A549 (cell line): Measurements from ENCODE around the gene ZSWIM3. TPM values are rescaled to one million over a fixed set of nuclear protein-coding genes. Genes with fewer than 3 reads are reported as not detected.

Experiments used
- ATAC-seq, 2 experiments: fragments of 200-7000 bp in 1 of 2; fragments of >200 bp in 1 of 2; cut with Nextera tagmentation in 1 of 2; cut with Tn5 transposase in 1 of 2; 3 replicates each; pipeline versions ENCODE4 v1.8.0 to v1.9.1; 2018 to 2020; ENCODE audit warnings: mild to moderate bottlenecking in 1 of 2, moderate library complexity in 1 of 2
- CTCF ChIA-PET: fragments of 300-600 bp; sonication (Branson Sonifier 250); formaldehyde crosslinking; extraction: SDS; loops from one replicate; lab custom pipeline; 2021; ENCODE audit warnings: antibody characterized with exemption, inconsistent platforms; lab: Yijun Ruan, JAX
- POLR2A ChIA-PET: fragments of 350-600 bp; formaldehyde crosslinking; extraction: SDS; loops from one replicate; lab custom pipeline; 2021; ENCODE audit warnings: antibody characterized with exemption, inconsistent platforms; lab: Yijun Ruan, JAX
- DNase-seq, 2 experiments: peaks; one replicate each; pipeline versions ENCODE4 v3.0.0 to v3.0.0-alpha.2; 2011 to 2016; ENCODE audit warnings: low read depth in 1 of 2, low spot score in 1 of 2
- FAIRE-seq: peaks from 2 replicates; lab custom pipeline; 2011; peaks lifted over from hg19 to GRCh38; lab: Jason Lieb, UNC
- H3K27ac ChIP-seq, 2 experiments: fragments of >200 bp; sonication (Bioruptor Twin); formaldehyde crosslinking; 3 replicates each; pipeline ENCODE4 v1.5.1; 2016 to 2017
- H3K4me1 ChIP-seq: fragments of >200 bp; sonication (Bioruptor Twin); formaldehyde crosslinking; 3 replicates; pipeline ENCODE4 v1.6.1; 2016
- H3K4me2 ChIP-seq: fragments of >200 bp; sonication (Bioruptor Twin); formaldehyde crosslinking; 3 replicates; pipeline ENCODE4 v1.6.1; 2016
- H3K4me3 ChIP-seq: fragments of >200 bp; sonication (Bioruptor Twin); formaldehyde crosslinking; 3 replicates; pipeline ENCODE4 v1.5.1; 2016
- H3K9me3 ChIP-seq: fragments of >200 bp; sonication (Bioruptor Twin); formaldehyde crosslinking; 3 replicates; pipeline ENCODE4 v1.6.1; 2016
- ATOH8 ChIP-seq: fragments of 250-450 bp; sonication (Bioruptor Pico); IDR thresholded peaks from 2 replicates; pipeline ENCODE4 v1.5.0; 2020; ENCODE audit warnings: low read depth, mild to moderate bottlenecking, moderate library complexity
- BHLHE40 ChIP-seq: IDR thresholded peaks from 2 replicates; pipeline ENCODE4 v1.6.1; 2012; ENCODE audit warnings: low read depth, low read length, inconsistent platforms
- CBX2 ChIP-seq: fragments of 200-600 bp; sonication (generic); IDR thresholded peaks from 2 replicates; pipeline ENCODE4 v1.6.1; 2016; ENCODE audit warnings: low read depth, mild to moderate bottlenecking, borderline replicate concordance
- EHF ChIP-seq: fragments of 250-450 bp; sonication (Bioruptor Pico); IDR thresholded peaks from 2 replicates; pipeline ENCODE4 v1.5.0; 2020; ENCODE audit warnings: mild to moderate bottlenecking
- FOXS1 ChIP-seq: fragments of 250-450 bp; sonication (Bioruptor Pico); IDR thresholded peaks from 2 replicates; pipeline ENCODE4 v1.5.0; 2020; ENCODE audit warnings: mild to moderate bottlenecking, moderate library complexity
- HOXA7 ChIP-seq: fragments of 250-450 bp; sonication (Bioruptor Pico); IDR thresholded peaks from 2 replicates; pipeline ENCODE4 v1.5.0; 2020; ENCODE audit warnings: mild to moderate bottlenecking, moderate library complexity
- JUN ChIP-seq, 2 experiments: fragments of >200 bp; sonication (Bioruptor Twin); formaldehyde crosslinking; IDR thresholded peaks; 2 replicates in 1 of 2; 3 replicates in 1 of 2; pipeline ENCODE4 v1.6.1; 2016 to 2017
- KDM5A ChIP-seq: fragments of 200-600 bp; sonication (generic); IDR thresholded peaks from 2 replicates; pipeline ENCODE4 v1.6.1; 2016; ENCODE audit warnings: antibody characterized with exemption, mild to moderate bottlenecking
- MAZ ChIP-seq: fragments of 150-350 bp; IDR thresholded peaks from 2 replicates; pipeline ENCODE4 v1.6.1; 2014; ENCODE audit warnings: antibody characterized with exemption, low read depth, low read length, borderline replicate concordance
- MYC ChIP-seq: IDR thresholded peaks from 2 replicates; pipeline ENCODE4 v1.6.1; 2012; ENCODE audit warnings: mild to moderate bottlenecking, inconsistent platforms, low read length, improper control_type of control experiment, borderline replicate concordance
- NFE2L2 ChIP-seq: fragments of 150-350 bp; conservative IDR thresholded peaks from 2 replicates; pipeline ENCODE4 v1.6.1; 2014; ENCODE audit warnings: low read length
- NPAS2 ChIP-seq: fragments of 250-450 bp; sonication (Bioruptor Pico); IDR thresholded peaks from 2 replicates; pipeline ENCODE4 v1.8.0; 2022; ENCODE audit warnings: mild to moderate bottlenecking, moderate library complexity, borderline replicate concordance
- POLR2AphosphoS2 ChIP-seq: conservative IDR thresholded peaks from 2 replicates; pipeline ENCODE4 v1.6.1; 2012; ENCODE audit warnings: low read length, improper control_type of control experiment, inconsistent platforms
- REST ChIP-seq: fragments of 200-600 bp; sonication (generic); IDR thresholded peaks from 2 replicates; pipeline ENCODE4 v1.6.1; 2016; ENCODE audit warnings: antibody characterized with exemption, mild to moderate bottlenecking, moderate library complexity
- SMC3 ChIP-seq: fragments of >200 bp; sonication (Bioruptor Twin); formaldehyde crosslinking; IDR thresholded peaks from 3 replicates; pipeline ENCODE4 v1.6.1; 2018; ENCODE audit warnings: inconsistent platforms
- TP53 ChIP-seq: fragments of 250-450 bp; sonication (Bioruptor Pico); IDR thresholded peaks from 2 replicates; pipeline ENCODE4 v1.5.0; 2021; ENCODE audit warnings: mild to moderate bottlenecking, moderate library complexity
- WGBS: methylation state at CpG from one replicate; pipeline ENCODE4 v1.1.6; 2017; ENCODE audit errors: missing lambda C conversion rate; 5-methylcytosine and 5-hydroxymethylcytosine counted together
- polyA plus RNA-seq, 4 experiments: library from polyadenylated mRNA; depleted of rRNA in 3 of 4; stranded (reverse); fragments of >200 nt; fragmentation: RNase III in 1 of 4; extraction: RNeasy Plus Mini Kit Qiagen cat#74134 plus additional on column Dnase treatment in 1 of 4; gene quantifications; 2 replicates in 3 of 4; 3 replicates in 1 of 4; pipeline ENCODE4 v1.2.3, GENCODE V29; 2011 to 2017
- TF ChIP-seq, protein P1 (sequence below): fragments of >200 bp; sonication (Bioruptor Twin); formaldehyde crosslinking; IDR thresholded peaks from 3 replicates; pipeline ENCODE4 v1.5.1; 2016
- TF ChIP-seq, protein P2 (sequence below): fragments of >200 bp; sonication (Bioruptor Twin); formaldehyde crosslinking; IDR thresholded peaks from 2 replicates; pipeline ENCODE4 v1.6.1; 2016
- TF ChIP-seq, protein P3 (sequence below): fragments of 450-650 bp; IDR thresholded peaks from 2 replicates; pipeline ENCODE4 v1.6.1; 2014; ENCODE audit warnings: antibody characterized with exemption

Gene ZSWIM3
- polyA plus RNA-seq, 2 of the 4 experiments (the other 2 are of a cell fraction) = 1.1 to 1.3 TPM

DNA sequence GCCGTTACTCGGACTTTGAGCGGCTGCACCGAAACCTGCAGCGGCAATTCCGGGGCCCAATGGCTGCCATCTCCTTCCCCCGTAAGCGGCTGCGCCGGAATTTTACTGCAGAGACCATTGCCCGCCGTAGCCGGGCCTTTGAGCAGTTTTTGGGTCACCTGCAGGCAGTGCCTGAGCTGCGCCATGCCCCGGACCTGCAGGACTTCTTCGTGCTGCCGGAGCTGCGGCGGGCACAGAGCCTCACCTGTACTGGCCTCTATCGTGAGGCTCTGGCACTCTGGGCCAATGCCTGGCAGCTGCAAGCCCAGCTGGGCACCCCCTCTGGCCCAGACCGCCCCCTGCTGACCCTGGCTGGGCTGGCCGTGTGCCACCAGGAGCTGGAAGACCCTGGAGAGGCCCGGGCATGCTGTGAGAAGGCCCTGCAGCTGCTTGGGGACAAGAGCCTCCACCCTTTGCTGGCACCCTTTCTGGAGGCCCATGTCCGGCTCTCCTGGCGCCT, 16.7 kb upstream of the ZSWIM3 start (continued):
- TF ChIP-seq, protein P1, sequence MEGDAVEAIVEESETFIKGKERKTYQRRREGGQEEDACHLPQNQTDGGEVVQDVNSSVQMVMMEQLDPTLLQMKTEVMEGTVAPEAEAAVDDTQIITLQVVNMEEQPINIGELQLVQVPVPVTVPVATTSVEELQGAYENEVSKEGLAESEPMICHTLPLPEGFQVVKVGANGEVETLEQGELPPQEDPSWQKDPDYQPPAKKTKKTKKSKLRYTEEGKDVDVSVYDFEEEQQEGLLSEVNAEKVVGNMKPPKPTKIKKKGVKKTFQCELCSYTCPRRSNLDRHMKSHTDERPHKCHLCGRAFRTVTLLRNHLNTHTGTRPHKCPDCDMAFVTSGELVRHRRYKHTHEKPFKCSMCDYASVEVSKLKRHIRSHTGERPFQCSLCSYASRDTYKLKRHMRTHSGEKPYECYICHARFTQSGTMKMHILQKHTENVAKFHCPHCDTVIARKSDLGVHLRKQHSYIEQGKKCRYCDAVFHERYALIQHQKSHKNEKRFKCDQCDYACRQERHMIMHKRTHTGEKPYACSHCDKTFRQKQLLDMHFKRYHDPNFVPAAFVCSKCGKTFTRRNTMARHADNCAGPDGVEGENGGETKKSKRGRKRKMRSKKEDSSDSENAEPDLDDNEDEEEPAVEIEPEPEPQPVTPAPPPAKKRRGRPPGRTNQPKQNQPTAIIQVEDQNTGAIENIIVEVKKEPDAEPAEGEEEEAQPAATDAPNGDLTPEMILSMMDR = no peak
- TF ChIP-seq TP53 = no peak
- TF ChIP-seq, all 56 proteins: peak for 0

DNA sequence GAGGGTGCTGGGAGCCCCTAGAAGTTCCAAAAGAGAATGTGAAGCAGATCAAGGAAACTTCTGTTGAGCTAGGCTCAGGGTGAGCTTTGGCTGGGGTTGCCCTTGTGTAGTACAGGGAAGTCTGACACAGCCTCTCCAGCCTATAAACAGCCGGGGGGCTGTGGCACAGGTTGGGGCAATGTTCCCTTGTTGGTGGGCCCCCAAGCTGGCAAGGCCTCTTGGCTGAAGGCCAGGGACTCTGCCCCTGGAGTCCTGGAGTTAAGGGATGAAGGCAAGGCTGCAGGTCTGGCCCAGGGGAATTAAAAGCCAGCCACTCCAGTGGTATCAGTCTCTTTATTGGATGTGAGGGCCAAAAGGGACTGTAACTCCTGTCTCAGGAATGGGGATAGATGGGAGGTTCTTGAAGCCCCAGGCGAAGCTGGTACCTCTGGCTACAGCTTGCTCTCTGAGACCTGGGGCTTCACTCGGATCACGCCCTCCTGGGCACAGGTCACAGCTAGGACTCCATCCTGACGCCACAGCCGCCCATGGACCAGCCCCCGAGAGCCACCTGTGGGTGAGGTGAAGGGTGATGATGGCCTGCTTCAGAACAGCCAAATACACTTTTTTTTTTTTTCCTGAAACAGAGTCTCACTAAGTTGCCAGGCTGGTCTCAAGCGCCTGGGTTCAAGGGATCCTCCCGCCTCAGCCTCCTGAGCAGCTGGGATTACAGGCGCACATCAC, 15.8 kb upstream of the ZSWIM3 start:
- ATAC-seq = no peak; a peak in 1 of 6 replicates
- no peak for FAIRE-seq
- whole genome bisulfite sequencing = 97% methylated on average over 9 of the region's 10 CpGs
- TF ChIP-seq SMC3 (no peak), REST (no peak), BHLHE40 (no peak), CBX2 (no peak), TP53 (no peak), EHF (CRISPR knock-in tag) (no peak), NPAS2 (CRISPR knock-in tag) (no peak), FOXS1 (CRISPR knock-in tag) (no peak), HOXA7 (no peak), MYC (no peak), JUN (IDR thresholded peaks at IDR 0.05) (no peak), NFE2L2 (no peak), KDM5A (no peak)
- CTCF ChIA-PET = interaction anchor here (0.6 to 2.2 kb wide), 6 partner anchors 10 to 156 kb away, joined by 3 to 6 read pairs (median 4); no protein-coding TSS in a partner anchor
- Histone ChIP-seq H3K4me1 (no peaks in the 10 kb centered on the region), H3K4me2 (no peak overlapping the region), H3K9me3 (no peaks in the 10 kb centered on the region), H3K27ac (no peak overlapping the region), H3K4me3 (no peak overlapping the region)
- POLR2A ChIA-PET = interaction anchor here (0.6 kb wide), 1 partner anchor 40 kb away, joined by 3 read pairs; the partner anchor contains the start of gene ZSWIM1
- DNase-seq = no peak

GRCh38 chr20:45842169-45842812, 15.1 kb upstream of the ZSWIM3 start:
- no peak for DNase-seq
- FAIRE-seq = no peak
- Histone ChIP-seq H3K4me3 (no peak overlapping the region), H3K9me3 (no peaks in the 10 kb centered on the region), H3K27ac (no peak overlapping the region), H3K4me1 (no peaks in the 10 kb centered on the region), H3K4me2 (no peak overlapping the region)
- ChIA-PET CTCF (interaction anchor here (0.8 to 1.6 kb wide), 5 partner anchors 9 to 128 kb away, joined by 3 to 5 read pairs (median 4); no protein-coding TSS in a partner anchor), POLR2A (no interaction called here)
- no peak for ATAC-seq
- TF ChIP-seq KDM5A (no peak), HOXA7 (no peak), REST (no peak), TP53 (no peak), MAZ (no peak), POLR2AphosphoS2 (no peak), MYC (no peak), ATOH8 (no peak), CBX2 (no peak)
- TF ChIP-seq, protein P2, sequence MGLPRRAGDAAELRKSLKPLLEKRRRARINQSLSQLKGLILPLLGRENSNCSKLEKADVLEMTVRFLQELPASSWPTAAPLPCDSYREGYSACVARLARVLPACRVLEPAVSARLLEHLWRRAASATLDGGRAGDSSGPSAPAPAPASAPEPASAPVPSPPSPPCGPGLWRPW = no peak
- TF ChIP-seq, protein P3, sequence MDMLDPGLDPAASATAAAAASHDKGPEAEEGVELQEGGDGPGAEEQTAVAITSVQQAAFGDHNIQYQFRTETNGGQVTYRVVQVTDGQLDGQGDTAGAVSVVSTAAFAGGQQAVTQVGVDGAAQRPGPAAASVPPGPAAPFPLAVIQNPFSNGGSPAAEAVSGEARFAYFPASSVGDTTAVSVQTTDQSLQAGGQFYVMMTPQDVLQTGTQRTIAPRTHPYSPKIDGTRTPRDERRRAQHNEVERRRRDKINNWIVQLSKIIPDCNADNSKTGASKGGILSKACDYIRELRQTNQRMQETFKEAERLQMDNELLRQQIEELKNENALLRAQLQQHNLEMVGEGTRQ = no peak
- WGBS = 92% methylated on average over 5 of the region's 5 CpGs
